SK-N-SH treated with all-trans-retinoic acid at 6 μM for 48 hours (cell line): ENCODE measurements around the gene SLC13A5.
A peak's percentile ranks its signal among the peaks of the same experiment; 100 is the strongest.

Source experiments
- ATAC-seq: fragments of 200-7000 bp; cut with Tn5 transposase; 3 replicates; pipeline ENCODE4 v1.9.1; 2020; ENCODE audit warnings: mild to moderate bottlenecking, moderate library complexity
- BACH2 ChIP-seq: fragments of 250-450 bp; sonication (Bioruptor Pico); IDR thresholded peaks from 2 replicates; pipeline ENCODE4 v1.9.0; 2021; ENCODE audit warnings: mild to moderate bottlenecking, borderline replicate concordance
- CREB5 ChIP-seq: fragments of 250-450 bp; sonication (Bioruptor Pico); IDR thresholded peaks from 2 replicates; pipeline ENCODE4 v1.5.1; 2020; ENCODE audit warnings: low read depth, mild to moderate bottlenecking, moderate library complexity
- ESRRG ChIP-seq: fragments of 250-450 bp; sonication (Bioruptor Pico); IDR thresholded peaks from 2 replicates; pipeline ENCODE4 v1.6.1; 2021; ENCODE audit warnings: mild to moderate bottlenecking
- GLIS3 ChIP-seq: fragments of 250-450 bp; sonication (Bioruptor Pico); IDR thresholded peaks from 2 replicates; pipeline ENCODE4 v1.5.0; 2020; ENCODE audit warnings: mild to moderate bottlenecking, moderate library complexity
- ISL1 ChIP-seq: fragments of 250-450 bp; sonication (Bioruptor Pico); IDR thresholded peaks from 2 replicates; pipeline ENCODE4 v2.1.2; 2022; ENCODE audit warnings: mild to moderate bottlenecking, moderate library complexity
- OSR1 ChIP-seq: fragments of 250-450 bp; sonication (Bioruptor Pico); IDR thresholded peaks from 2 replicates; pipeline ENCODE4 v1.8.0; 2022; ENCODE audit warnings: moderate library complexity, mild to moderate bottlenecking, inconsistent platforms
- PATZ1 ChIP-seq: fragments of 250-450 bp; sonication (Bioruptor Pico); IDR thresholded peaks from 2 replicates; pipeline ENCODE4 v1.8.0; 2020; ENCODE audit warnings: mild to moderate bottlenecking, moderate library complexity, borderline replicate concordance
- PPARA ChIP-seq: fragments of 250-450 bp; sonication (Bioruptor Pico); IDR thresholded peaks from 2 replicates; pipeline ENCODE4 v1.5.0; 2020; ENCODE audit warnings: mild to moderate bottlenecking, borderline replicate concordance
- RARB ChIP-seq: fragments of 250-450 bp; sonication (Bioruptor Pico); IDR thresholded peaks from 2 replicates; pipeline ENCODE4 v1.8.0; 2021; ENCODE audit warnings: mild to moderate bottlenecking, moderate library complexity
- SNAI2 ChIP-seq: fragments of 250-450 bp; sonication (Bioruptor Pico); IDR thresholded peaks from 2 replicates; pipeline ENCODE4 v1.5.0; 2020; ENCODE audit warnings: mild to moderate bottlenecking, moderate library complexity
- TCF4 ChIP-seq: fragments of 250-450 bp; sonication (Bioruptor Pico); IDR thresholded peaks from 2 replicates; pipeline ENCODE4 v1.8.0; 2021; ENCODE audit warnings: mild to moderate bottlenecking, moderate library complexity, borderline replicate concordance
- TOX ChIP-seq: fragments of 250-450 bp; sonication (Bioruptor Pico); IDR thresholded peaks from 2 replicates; pipeline ENCODE4 v1.8.0; 2021; ENCODE audit warnings: mild to moderate bottlenecking, moderate library complexity, borderline replicate concordance
- TSHZ2 ChIP-seq: fragments of 250-450 bp; sonication (Bioruptor Pico); IDR thresholded peaks from 2 replicates; pipeline ENCODE4 v1.5.0; 2020; ENCODE audit warnings: mild to moderate bottlenecking, moderate library complexity
- ZC3H10 ChIP-seq: fragments of 250-450 bp; sonication (Bioruptor Pico); IDR thresholded peaks from 2 replicates; pipeline ENCODE4 v1.5.1; 2021; ENCODE audit warnings: mild to moderate bottlenecking, moderate library complexity
- ZFP3 ChIP-seq: fragments of 250-450 bp; sonication (Bioruptor Pico); IDR thresholded peaks from 2 replicates; pipeline ENCODE4 v1.5.0; 2020; ENCODE audit warnings: mild to moderate bottlenecking, moderate library complexity
- ZNF565 ChIP-seq: fragments of 450-650 bp; formaldehyde crosslinking; conservative IDR thresholded peaks from 2 replicates; pipeline ENCODE4 v1.5.0; 2020; ENCODE audit warnings: low read depth, mild to moderate bottlenecking, moderate library complexity
- ZNF70 ChIP-seq: fragments of 450-650 bp; formaldehyde crosslinking; IDR thresholded peaks from 2 replicates; pipeline ENCODE4 v1.5.0; 2020; ENCODE audit warnings: mild to moderate bottlenecking, moderate library complexity
- ZNF8 ChIP-seq: fragments of 450-650 bp; formaldehyde crosslinking; IDR thresholded peaks from 2 replicates; pipeline ENCODE4 v1.5.0; 2020; ENCODE audit warnings: mild to moderate bottlenecking, moderate library complexity

The SLC13A5 gene

GRCh38 chr17:6704470-6705052 lies 8.6 kb downstream of the SLC13A5 start:
- TF ChIP-seq BACH2: no peak
- no peak for TF ChIP-seq ESRRG
- TF ChIP-seq TOX (CRISPR knock-in tag): no peak
- TF ChIP-seq SNAI2: no peak
- no peak for TF ChIP-seq RARB (CRISPR knock-in tag)
- no peak for TF ChIP-seq TSHZ2 (CRISPR knock-in tag)
- no peak for TF ChIP-seq TCF4 (CRISPR knock-in tag)
- no peak for ATAC-seq

GRCh38 chr17:6703751-6704150 lies 9.4 kb downstream of the SLC13A5 start:
- TF ChIP-seq RARB (CRISPR knock-in tag) (no peak), GLIS3 (CRISPR knock-in tag) (no peak), ZNF8 (no peak), OSR1 (CRISPR knock-in tag) (no peak), TCF4 (CRISPR knock-in tag) (no peak)
- ATAC-seq: no peak

- TF ChIP-seq ZFP3 (no peak), ISL1 (CRISPR knock-in tag) (no peak), TSHZ2 (CRISPR knock-in tag) (no peak), ZNF70 (no peak), CREB5 (CRISPR knock-in tag) (no peak), BACH2 (no peak), ZNF565 (CRISPR knock-in tag) (no peak)
- no peak for ATAC-seq
Measured at GRCh38 chr17:6702567-6703215, 10.5 kb downstream of the SLC13A5 start.

GRCh38 chr17:6701719-6702118 lies 11.4 kb downstream of the SLC13A5 start:
- TF ChIP-seq ZC3H10 (CRISPR knock-in tag) (no peak), PATZ1 (no peak), ISL1 (CRISPR knock-in tag) (no peak), ZNF8 (no peak), ZNF565 (CRISPR knock-in tag) (no peak), SNAI2 (no peak), TOX (CRISPR knock-in tag) (no peak), GLIS3 (CRISPR knock-in tag) (no peak), ZNF70 (no peak), TSHZ2 (CRISPR knock-in tag) (no peak), ZFP3 (no peak), PPARA (no peak)
- peak; percentile 93 for ATAC-seq
